Testis (tissue), 3 donors: ENCODE measurements around the gene C2orf81. TPM values are rescaled to one million over a fixed set of nuclear protein-coding genes. Genes with fewer than 3 reads are reported as not detected.

Source experiments
- DNase-seq: peaks from one replicate; pipeline ENCODE4 v3.0.0-alpha.2; 2019
- H3K27ac ChIP-seq, 2 donors: fragments of 200-600 bp; sonication (generic); one replicate each; pipeline ENCODE4 v1.5.1; 2019
- H3K27me3 ChIP-seq: fragments of 200-600 bp; sonication (generic); one replicate; pipeline ENCODE4 v1.5.1; 2019
- H3K36me3 ChIP-seq: fragments of 200-600 bp; sonication (generic); one replicate; pipeline ENCODE4 v1.5.1; 2017; ENCODE audit warnings: low read depth; ENCODE audit errors: missing control alignments
- H3K4me1 ChIP-seq: fragments of 200-600 bp; sonication (generic); one replicate; pipeline ENCODE4 v1.5.1; 2019
- H3K4me3 ChIP-seq, 2 donors: fragments of 200-600 bp; sonication (generic); one replicate each; pipeline ENCODE4 v1.5.1; 2017 to 2019
- H3K9me3 ChIP-seq: fragments of 200-600 bp; sonication (generic); one replicate; pipeline ENCODE4 v1.5.1; 2017
- POLR2A ChIP-seq: fragments of 450-650 bp; IDR thresholded peaks from one replicate; pipeline ENCODE4 v1.6.1; 2017; ENCODE audit warnings: antibody characterized with exemption, mild to moderate bottlenecking, moderate library complexity
- WGBS, 2 donors: methylation state at CpG; one replicate each; pipeline ENCODE4 v1.1.5; 2018; 5-methylcytosine and 5-hydroxymethylcytosine counted together
- intact Hi-C: fragments of 100-400 bp; cut with DNase I; formaldehyde crosslinking; loops from one replicate; pipeline ENCODE4 v1.15.1; 2023; ENCODE audit warnings: low total_unique reads
- polyA plus RNA-seq: library from polyadenylated mRNA; stranded (reverse); fragments of 350-450 nt; fragmentation: Illumina TruSeq; extraction: RNeasy Lipid Tissue Mini Kit (QIAGEN cat#74804); gene quantifications from one replicate; pipeline ENCODE4 v1.2.3, GENCODE V29; 2014; ENCODE audit warnings: low read depth, low replicate concordance; ENCODE audit not compliant: insufficient read depth
- total RNA-seq, 2 donors: library from RNA; depleted of rRNA; stranded (reverse); fragments of >200 nt; gene quantifications; one replicate each; pipeline ENCODE4 v1.2.3, GENCODE V29; 2016
- TF ChIP-seq, protein P1 (sequence below), 3 experiments: fragments of 450-650 bp in 2 of 3; fragments of 200-600 bp in 1 of 3; sonication (generic) in 1 of 3; IDR thresholded peaks; one replicate each; pipeline ENCODE4 v1.5.1; 2016 to 2019; ENCODE audit warnings: antibody characterized with exemption in 3 of 3, mild to moderate bottlenecking in 2 of 3, moderate library complexity in 1 of 3

Gene C2orf81
- total and polyA plus RNA-seq, 3 donors from 2014 or later = 10.4 to 23.1 (median 15.7) TPM

DNA sequence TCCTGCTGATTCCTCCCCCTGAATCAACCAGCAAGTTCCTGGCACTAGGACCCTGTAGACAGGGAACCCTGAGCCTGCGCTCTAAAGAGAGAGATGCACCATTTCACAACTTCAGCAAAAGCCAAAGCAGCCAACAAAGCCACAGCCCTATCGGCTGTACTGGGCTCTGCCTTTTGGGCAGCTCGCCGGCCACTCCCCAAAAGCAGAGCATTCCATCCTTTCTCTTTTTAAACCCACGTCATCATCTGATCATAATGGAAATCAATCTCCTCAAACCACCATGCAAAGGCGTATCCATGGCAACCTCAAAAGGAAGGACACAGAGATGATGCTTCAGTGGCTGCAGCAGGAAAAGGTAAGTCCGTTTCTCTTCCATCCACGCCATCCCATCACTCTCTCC is 36.0 kb downstream of the C2orf81 start:
- DNase-seq = no peak
- WGBS, 2 donors = 77% methylated on average over 5 to 8 of the region's 8 CpGs
- Histone ChIP-seq H3K4me1 (peaks cover 27% of the 10 kb centered on the region), H3K27me3 (no peaks in the 10 kb centered on the region), H3K9me3 (no peaks in the 10 kb centered on the region), H3K27ac (no peak overlapping the region), H3K4me3 (no peak overlapping the region), H3K36me3 (no peaks in the 10 kb centered on the region)
- no peak for TF ChIP-seq POLR2A
- TF ChIP-seq, protein P1, sequence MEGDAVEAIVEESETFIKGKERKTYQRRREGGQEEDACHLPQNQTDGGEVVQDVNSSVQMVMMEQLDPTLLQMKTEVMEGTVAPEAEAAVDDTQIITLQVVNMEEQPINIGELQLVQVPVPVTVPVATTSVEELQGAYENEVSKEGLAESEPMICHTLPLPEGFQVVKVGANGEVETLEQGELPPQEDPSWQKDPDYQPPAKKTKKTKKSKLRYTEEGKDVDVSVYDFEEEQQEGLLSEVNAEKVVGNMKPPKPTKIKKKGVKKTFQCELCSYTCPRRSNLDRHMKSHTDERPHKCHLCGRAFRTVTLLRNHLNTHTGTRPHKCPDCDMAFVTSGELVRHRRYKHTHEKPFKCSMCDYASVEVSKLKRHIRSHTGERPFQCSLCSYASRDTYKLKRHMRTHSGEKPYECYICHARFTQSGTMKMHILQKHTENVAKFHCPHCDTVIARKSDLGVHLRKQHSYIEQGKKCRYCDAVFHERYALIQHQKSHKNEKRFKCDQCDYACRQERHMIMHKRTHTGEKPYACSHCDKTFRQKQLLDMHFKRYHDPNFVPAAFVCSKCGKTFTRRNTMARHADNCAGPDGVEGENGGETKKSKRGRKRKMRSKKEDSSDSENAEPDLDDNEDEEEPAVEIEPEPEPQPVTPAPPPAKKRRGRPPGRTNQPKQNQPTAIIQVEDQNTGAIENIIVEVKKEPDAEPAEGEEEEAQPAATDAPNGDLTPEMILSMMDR (IDR thresholded peaks at IDR 0.05) = no peak
- intact Hi-C loops = no loop called here

DNA sequence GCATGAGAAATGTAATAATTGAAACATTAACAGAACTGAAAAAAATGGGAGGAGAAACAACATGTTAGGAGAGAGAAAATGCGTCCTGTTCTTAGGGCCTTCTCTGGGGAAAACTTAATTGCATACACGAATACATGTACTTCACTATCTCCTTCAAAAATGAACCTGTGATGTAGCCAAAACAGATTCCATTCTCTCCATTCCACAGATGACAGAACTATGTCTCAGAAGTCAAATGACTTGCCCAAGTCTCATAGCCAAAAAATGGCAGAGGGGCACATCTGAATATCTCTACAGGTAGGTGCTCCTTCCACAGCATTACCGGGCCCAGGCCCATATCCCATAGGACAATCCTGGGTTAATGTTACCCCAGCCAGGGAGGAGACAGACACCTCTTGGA is 37.4 kb downstream of the C2orf81 start:
- no peak for DNase-seq
- Histone ChIP-seq H3K4me3 (no peak overlapping the region), H3K9me3 (no peaks in the 10 kb centered on the region), H3K27me3 (no peaks in the 10 kb centered on the region), H3K27ac (no peak overlapping the region), H3K36me3 (no peaks in the 10 kb centered on the region), H3K4me1 (peaks cover 31% of the 10 kb centered on the region)
- 52 to 56% methylated on average over 3 of the region's 3 CpGs for WGBS, 2 donors
- intact Hi-C loops = no loop called here
- TF ChIP-seq, protein P1 (IDR thresholded peaks at IDR 0.05) = no peak
- TF ChIP-seq POLR2A = no peak

DNA sequence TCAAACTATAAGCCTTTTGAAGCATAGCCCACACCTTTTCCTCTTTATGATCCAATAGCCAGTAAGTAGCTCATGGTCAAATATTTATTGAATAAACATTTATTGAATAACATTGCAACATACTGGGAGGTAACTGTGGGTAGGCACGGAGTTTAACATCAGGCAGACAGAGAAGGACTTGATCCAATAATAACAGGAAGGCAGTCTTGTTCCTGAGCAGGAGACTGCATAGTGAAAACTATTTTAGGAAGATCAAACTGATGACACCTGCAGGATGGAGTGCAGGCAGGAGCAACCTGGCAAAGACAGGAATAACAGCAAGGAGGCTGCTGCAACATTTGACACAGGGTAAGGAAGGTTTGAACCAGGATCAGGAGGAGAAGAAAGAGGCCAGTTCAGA is 38.2 kb downstream of the C2orf81 start:
- peaks cover 34% of the 10 kb centered on the region for H3K4me1 ChIP-seq
- TF ChIP-seq, protein P1 (IDR thresholded peaks at IDR 0.05) = no peak
- TF ChIP-seq POLR2A = no peak

DNA sequence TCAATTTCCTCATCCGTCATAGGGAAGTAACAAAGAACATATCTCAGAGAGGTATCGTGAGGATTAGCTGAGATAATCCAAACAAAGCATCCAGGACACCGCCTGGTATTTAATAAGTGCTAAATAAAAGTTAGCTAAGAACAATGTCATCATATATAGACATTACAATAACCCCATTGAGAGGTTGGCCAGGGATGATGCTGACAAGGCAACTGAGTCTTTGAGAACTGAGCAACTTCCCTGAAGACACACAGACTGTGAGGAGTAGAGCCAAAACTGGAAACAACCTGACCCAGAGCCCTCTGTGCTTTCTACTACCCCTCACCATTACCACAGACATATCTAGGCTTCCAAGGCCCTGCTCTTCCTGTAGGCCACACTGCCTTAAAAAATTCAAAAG is 39.7 kb downstream of the C2orf81 start:
- H3K36me3 ChIP-seq = no peaks in the 10 kb centered on the region
- peaks cover 34% of the 10 kb centered on the region for H3K4me1 ChIP-seq
- no peak overlapping the region for H3K4me3 ChIP-seq
- TF ChIP-seq, protein P1 (IDR thresholded peaks at IDR 0.05) = no peak
- no peaks in the 10 kb centered on the region for H3K9me3 ChIP-seq
- no peak for DNase-seq
- 90 to 94% methylated on average over 3 of the region's 3 CpGs for WGBS, 2 donors
- H3K27me3 ChIP-seq = no peaks in the 10 kb centered on the region
- intact Hi-C loops = no loop called here
- no peak overlapping the region for H3K27ac ChIP-seq

More for the DNA sequence above, 38.2 kb downstream of the C2orf81 start:
- H3K4me3 ChIP-seq = no peak overlapping the region
- H3K27me3 ChIP-seq = no peaks in the 10 kb centered on the region
- no peak overlapping the region for H3K27ac ChIP-seq
- H3K36me3 ChIP-seq = no peaks in the 10 kb centered on the region
- intact Hi-C loops = no loop called here
- no peak for DNase-seq
- 26 to 31% methylated on average over 1 of the region's 1 CpG for WGBS, 2 donors
- H3K9me3 ChIP-seq = no peaks in the 10 kb centered on the region
